HG02938 (cell line): Measurements from ENCODE around the gene NAP1L4.

ENCODE experiments used
- ATAC-seq: cut with Tn5 transposase; IDR thresholded peaks from one replicate; pipeline ENCODE4 v1.9.1; 2021; ENCODE audit warnings: mild to moderate bottlenecking, moderate library complexity; ENCODE audit not compliant: unreplicated experiment

Gene NAP1L4

GRCh38 chr11:3010521-3011275 is 18.6 kb upstream of the NAP1L4 start:
- no peak for ATAC-seq

- no peak for ATAC-seq
These were observed 17.9 kb upstream of the NAP1L4 start for GRCh38 chr11:3010004-3010403.

- no peak for ATAC-seq
These were observed 17.4 kb upstream of the NAP1L4 start for GRCh38 chr11:3009481-3009880.

GRCh38 chr11:3008746-3009336 is 16.7 kb upstream of the NAP1L4 start:
- ATAC-seq, result no peak

GRCh38 chr11:3007404-3008010 is 15.4 kb upstream of the NAP1L4 start:
- no peak for ATAC-seq

GRCh38 chr11:3006505-3007260 is 14.6 kb upstream of the NAP1L4 start:
- no peak for ATAC-seq

GRCh38 chr11:3004481-3004880 is 12.4 kb upstream of the NAP1L4 start:
- ATAC-seq, result no peak

- ATAC-seq, result no peak
These were observed 11.5 kb upstream of the NAP1L4 start for GRCh38 chr11:3003396-3004231.

GRCh38 chr11:3002871-3003270 is 10.7 kb upstream of the NAP1L4 start:
- no peak for ATAC-seq

- no peak for ATAC-seq
These were observed 10.3 kb upstream of the NAP1L4 start for GRCh38 chr11:3002351-3002861.

GRCh38 chr11:3001496-3001895 is 9.4 kb upstream of the NAP1L4 start:
- no peak for ATAC-seq

GRCh38 chr11:3000032-3000961 is 8.2 kb upstream of the NAP1L4 start:
- ATAC-seq, result no peak

GRCh38 chr11:2999464-2999998 is 7.4 kb upstream of the NAP1L4 start:
- no peak for ATAC-seq

GRCh38 chr11:2998073-2998850 is 6.1 kb upstream of the NAP1L4 start:
- no peak for ATAC-seq

- ATAC-seq, result no peak
These were observed 5.3 kb upstream of the NAP1L4 start for GRCh38 chr11:2997406-2997805.

GRCh38 chr11:2996976-2997375 is 4.8 kb upstream of the NAP1L4 start:
- ATAC-seq, result no peak

GRCh38 chr11:2995893-2996554 is 3.9 kb upstream of the NAP1L4 start:
- no peak for ATAC-seq

- no peak for ATAC-seq
These were observed 3.0 kb upstream of the NAP1L4 start for GRCh38 chr11:2995031-2995561.
